ENCODE results near the gene RPLP1. TPM values are rescaled to one million over a fixed set of nuclear protein-coding genes. Genes with fewer than 3 reads are reported as not detected.

RPLP1 gene
- total RNA-seq, 1 experiment from 2014 or later = 1,535 TPM

DNA sequence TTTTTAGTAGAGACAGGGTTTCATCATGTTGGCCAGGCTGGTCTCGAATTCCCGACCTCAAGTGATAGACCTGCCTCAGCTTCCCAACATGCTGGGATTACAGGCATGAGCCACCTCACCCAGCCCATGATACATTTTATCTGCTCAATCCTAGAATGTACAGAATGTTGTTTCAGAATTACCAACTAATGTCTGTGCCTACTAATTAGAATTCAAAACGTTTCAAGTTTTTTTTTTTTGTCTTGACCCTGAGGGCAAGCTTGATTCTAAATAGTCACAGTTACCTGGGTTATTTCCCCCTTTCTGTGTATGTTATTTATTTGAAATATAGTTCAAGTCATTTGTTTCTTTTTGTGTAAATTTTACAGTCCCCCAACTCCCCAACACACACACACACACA is 43.8 kb upstream of the RPLP1 start:
- Mint-ChIP-seq H3K27ac (ENCODE audit: unreplicated experiment) (no peak overlapping the region), H3K9me3 (ENCODE audit: low read depth, unreplicated experiment) (no peaks in the 10 kb centered on the region), H3K36me3 (ENCODE audit: insufficient read depth, unreplicated experiment) (peaks cover 4% of the 10 kb centered on the region), H3K4me3 (ENCODE audit: low read depth, unreplicated experiment) (no peak overlapping the region), H3K27me3 (ENCODE audit: unreplicated experiment) (no peaks in the 10 kb centered on the region), H3K4me1 (ENCODE audit: low read depth, unreplicated experiment) (peaks cover 8% of the 10 kb centered on the region)
- CTCF ChIA-PET = interaction anchor here (0.5 kb wide), 1 partner anchor 352 kb away, joined by 3 read pairs; no protein-coding TSS in a partner anchor
- DNase-seq = no peak
- no TSS peak for BruUV-seq (replicated peaks)
- intact Hi-C loops (cut with micrococcal nuclease; ENCODE audit: unreplicated experiment) = no loop called here
- TF ChIP-seq, protein P1, sequence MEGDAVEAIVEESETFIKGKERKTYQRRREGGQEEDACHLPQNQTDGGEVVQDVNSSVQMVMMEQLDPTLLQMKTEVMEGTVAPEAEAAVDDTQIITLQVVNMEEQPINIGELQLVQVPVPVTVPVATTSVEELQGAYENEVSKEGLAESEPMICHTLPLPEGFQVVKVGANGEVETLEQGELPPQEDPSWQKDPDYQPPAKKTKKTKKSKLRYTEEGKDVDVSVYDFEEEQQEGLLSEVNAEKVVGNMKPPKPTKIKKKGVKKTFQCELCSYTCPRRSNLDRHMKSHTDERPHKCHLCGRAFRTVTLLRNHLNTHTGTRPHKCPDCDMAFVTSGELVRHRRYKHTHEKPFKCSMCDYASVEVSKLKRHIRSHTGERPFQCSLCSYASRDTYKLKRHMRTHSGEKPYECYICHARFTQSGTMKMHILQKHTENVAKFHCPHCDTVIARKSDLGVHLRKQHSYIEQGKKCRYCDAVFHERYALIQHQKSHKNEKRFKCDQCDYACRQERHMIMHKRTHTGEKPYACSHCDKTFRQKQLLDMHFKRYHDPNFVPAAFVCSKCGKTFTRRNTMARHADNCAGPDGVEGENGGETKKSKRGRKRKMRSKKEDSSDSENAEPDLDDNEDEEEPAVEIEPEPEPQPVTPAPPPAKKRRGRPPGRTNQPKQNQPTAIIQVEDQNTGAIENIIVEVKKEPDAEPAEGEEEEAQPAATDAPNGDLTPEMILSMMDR (IDR thresholded peaks at IDR 0.05; ENCODE audit: unreplicated experiment) = no peak

DNA sequence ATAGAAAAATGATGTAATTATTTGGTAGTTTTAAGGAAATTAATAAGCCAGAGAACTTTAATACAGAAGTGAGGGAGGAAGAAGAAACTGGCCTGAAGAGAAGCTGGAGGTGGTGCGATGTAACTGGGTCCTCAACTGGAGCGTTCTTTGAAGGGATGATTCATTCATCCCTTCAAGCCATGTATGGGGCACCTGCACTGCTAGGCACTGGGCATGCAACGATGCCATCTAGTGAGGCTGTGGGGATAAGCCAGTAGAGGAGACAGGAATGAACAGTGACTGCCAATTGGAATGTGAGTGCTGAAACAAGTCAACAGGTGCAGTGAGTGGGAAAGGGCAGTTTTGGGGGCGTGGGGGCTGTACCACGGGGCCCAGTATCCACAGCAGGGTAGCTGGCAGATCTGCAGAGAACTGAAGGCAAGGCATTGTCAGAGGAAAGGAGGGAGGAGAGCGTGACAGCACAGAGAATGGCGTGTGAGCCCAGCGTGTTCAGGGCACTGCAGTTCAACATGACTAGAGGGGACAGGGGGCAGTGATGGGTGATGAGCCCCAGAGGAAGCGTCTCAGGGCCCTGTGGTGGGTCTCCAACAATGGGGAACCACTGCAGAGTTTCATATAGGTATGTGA is 42.3 kb upstream of the RPLP1 start:
- DNase-seq = peak; percentile 78
- H3K27ac Mint-ChIP-seq (ENCODE audit: unreplicated experiment) = no peak overlapping the region
- CTCF ChIA-PET = interaction anchor here (1.0 kb wide), 1 partner anchor 351 kb away, joined by 3 read pairs; no protein-coding TSS in a partner anchor
- peaks cover 8% of the 10 kb centered on the region for H3K4me1 Mint-ChIP-seq (ENCODE audit: low read depth, unreplicated experiment)
- no peaks in the 10 kb centered on the region for H3K27me3 Mint-ChIP-seq (ENCODE audit: unreplicated experiment)
- no TSS peak for BruUV-seq (replicated peaks)
- H3K36me3 Mint-ChIP-seq (ENCODE audit: insufficient read depth, unreplicated experiment) = peaks cover 18% of the 10 kb centered on the region
- intact Hi-C loops (cut with micrococcal nuclease; ENCODE audit: unreplicated experiment) = loop anchor here (1.0 kb wide), 1 partner anchor 351 kb away; no protein-coding TSS in a partner anchor
- TF ChIP-seq, protein P1 (IDR thresholded peaks at IDR 0.05; ENCODE audit: unreplicated experiment) = no peak
- H3K9me3 Mint-ChIP-seq (ENCODE audit: low read depth, unreplicated experiment) = no peaks in the 10 kb centered on the region
- H3K4me3 Mint-ChIP-seq (ENCODE audit: low read depth, unreplicated experiment) = no peak overlapping the region

DNA sequence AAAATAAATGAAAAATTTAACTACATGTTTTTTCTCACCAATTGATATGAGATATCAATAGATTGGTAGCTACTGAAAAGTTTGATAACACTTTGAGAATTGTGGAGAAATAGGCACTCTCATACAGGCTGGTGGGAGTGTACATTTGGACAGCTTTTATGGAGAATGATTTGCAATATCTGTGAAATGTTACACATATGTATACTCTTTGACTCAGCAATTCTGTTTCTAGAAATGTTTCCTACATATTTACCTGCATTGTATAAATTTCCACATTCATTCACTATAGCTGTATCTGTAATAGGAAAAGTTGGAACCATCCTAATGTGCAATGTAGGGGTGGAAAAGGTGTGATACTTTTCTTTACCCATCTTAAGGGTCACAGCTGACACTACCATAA is 40.3 kb upstream of the RPLP1 start:
- H3K4me3 Mint-ChIP-seq (ENCODE audit: low read depth, unreplicated experiment) = no peak overlapping the region
- CTCF ChIA-PET = interaction anchor here (0.7 to 0.8 kb wide), 2 partner anchors 51 to 353 kb away, joined by 3 to 4 read pairs; no protein-coding TSS in a partner anchor
- DNase-seq = no peak

DNA sequence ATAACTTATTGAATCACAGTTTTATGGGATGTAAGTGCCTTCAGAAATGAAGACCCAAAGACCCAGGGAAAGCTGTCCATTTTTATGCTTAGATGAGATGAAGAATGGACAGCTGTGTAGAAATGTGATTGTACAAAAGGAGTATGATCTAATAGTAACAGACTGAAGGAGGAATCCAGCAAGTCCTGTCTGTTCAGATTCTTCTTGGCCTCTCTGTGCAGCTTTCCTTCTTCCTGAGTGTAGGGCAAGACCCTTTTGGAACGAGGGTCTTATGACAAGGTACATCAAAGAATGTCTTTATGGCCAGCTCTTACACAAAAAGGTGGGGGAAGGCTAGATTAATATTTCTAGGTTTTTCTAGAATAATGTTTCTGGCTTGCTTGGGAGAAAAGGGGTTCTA is 39.9 kb upstream of the RPLP1 start:
- CTCF ChIA-PET = interaction anchor here (0.8 kb wide), 1 partner anchor 50 kb away, joined by 4 read pairs; no protein-coding TSS in a partner anchor
- TF ChIP-seq, protein P1 (IDR thresholded peaks at IDR 0.05; ENCODE audit: unreplicated experiment) = no peak
- Mint-ChIP-seq H3K9me3 (ENCODE audit: low read depth, unreplicated experiment) (no peaks in the 10 kb centered on the region), H3K27me3 (ENCODE audit: unreplicated experiment) (no peaks in the 10 kb centered on the region), H3K4me1 (ENCODE audit: low read depth, unreplicated experiment) (peaks cover 8% of the 10 kb centered on the region), H3K36me3 (ENCODE audit: insufficient read depth, unreplicated experiment) (peaks cover 20% of the 10 kb centered on the region), H3K4me3 (ENCODE audit: low read depth, unreplicated experiment) (peak overlapping the region; percentile 80), H3K27ac (ENCODE audit: unreplicated experiment) (no peak overlapping the region)
- BruUV-seq (replicated peaks) = no TSS peak
- no peak for DNase-seq
- intact Hi-C loops (cut with micrococcal nuclease; ENCODE audit: unreplicated experiment) = no loop called here

More for the DNA sequence above, 40.3 kb upstream of the RPLP1 start:
- TF ChIP-seq, protein P1 (IDR thresholded peaks at IDR 0.05; ENCODE audit: unreplicated experiment) = no peak
- H3K36me3 Mint-ChIP-seq (ENCODE audit: insufficient read depth, unreplicated experiment) = peaks cover 20% of the 10 kb centered on the region
- H3K27ac Mint-ChIP-seq (ENCODE audit: unreplicated experiment) = no peak overlapping the region
- BruUV-seq (replicated peaks) = no TSS peak
- H3K4me1 Mint-ChIP-seq (ENCODE audit: low read depth, unreplicated experiment) = peaks cover 8% of the 10 kb centered on the region
- no peaks in the 10 kb centered on the region for H3K9me3 Mint-ChIP-seq (ENCODE audit: low read depth, unreplicated experiment)
- intact Hi-C loops (cut with micrococcal nuclease; ENCODE audit: unreplicated experiment) = no loop called here
- H3K27me3 Mint-ChIP-seq (ENCODE audit: unreplicated experiment) = no peaks in the 10 kb centered on the region
